Natural killer cell (primary cell): ENCODE measurements around the gene ZMIZ1. TPM values are rescaled to one million over a fixed set of nuclear protein-coding genes. Genes with fewer than 3 reads are reported as not detected.

Source experiments
- ATAC-seq, 3 donors: fragments of 150-1000 bp in 2 of 3; fragments of 200-7000 bp in 1 of 3; cut with Tn5 transposase; 1 replicate in 1 of 3; 2 replicates in 2 of 3; pipeline ENCODE4 v1.10.0; 2021; ENCODE audit warnings: mild to moderate bottlenecking in 2 of 3, moderate library complexity in 2 of 3
- DNase-seq, 2 donors: peaks; one replicate each; pipeline versions ENCODE4 v3.0.0 to v3.0.0-alpha.2; 2013 to 2021; ENCODE audit warnings: mixed read lengths in 1 of 2
- H3K27ac ChIP-seq: one replicate; pipeline ENCODE4 v1.5.1; 2013; ENCODE audit warnings: mild to moderate bottlenecking, low read length
- H3K27me3 ChIP-seq: one replicate; pipeline ENCODE4 v1.6.1; 2013; ENCODE audit warnings: low read length; ENCODE audit not compliant: control insufficient read depth, insufficient read depth
- H3K36me3 ChIP-seq: one replicate; pipeline ENCODE4 v1.6.1; 2013; ENCODE audit warnings: low read length; ENCODE audit not compliant: control insufficient read depth, insufficient read depth
- H3K4me1 ChIP-seq: one replicate; pipeline ENCODE4 v1.6.1; 2013; ENCODE audit warnings: low read length; ENCODE audit not compliant: control insufficient read depth, insufficient read depth
- H3K4me3 ChIP-seq: one replicate; pipeline ENCODE4 v1.5.1; 2013; ENCODE audit warnings: low read length
- H3K9me3 ChIP-seq: one replicate; pipeline ENCODE4 v1.6.1; 2013; ENCODE audit warnings: low read length; ENCODE audit not compliant: control insufficient read depth, insufficient read depth
- H3K27ac Mint-ChIP-seq, 2 donors: one replicate each; pipeline ENCODE4 v1.8.0; 2022; ENCODE audit warnings: mild to moderate bottlenecking in 2 of 2, mixed read lengths in 2 of 2, moderate library complexity in 1 of 2
- H3K27me3 Mint-ChIP-seq, 2 donors: one replicate each; pipeline ENCODE4 v1.8.0; 2022; ENCODE audit warnings: low read depth in 2 of 2, mixed read lengths in 2 of 2
- H3K36me3 Mint-ChIP-seq: one replicate; pipeline ENCODE4 v1.8.0; 2022; ENCODE audit warnings: mixed read lengths
- H3K4me1 Mint-ChIP-seq, 2 donors: one replicate each; pipeline ENCODE4 v1.8.0; 2022; ENCODE audit warnings: mixed read lengths in 2 of 2
- H3K4me3 Mint-ChIP-seq: one replicate; pipeline ENCODE4 v1.8.0; 2022; ENCODE audit warnings: mild to moderate bottlenecking, moderate library complexity, mixed read lengths
- H3K9me3 Mint-ChIP-seq, 2 donors: one replicate each; pipeline ENCODE4 v1.8.0; 2022; ENCODE audit warnings: mixed read lengths in 2 of 2
- CTCF ChIP-seq: fragments of 200-600 bp; IDR thresholded peaks from one replicate; pipeline ENCODE4 v1.8.0; 2022; ENCODE audit warnings: antibody characterized with exemption
- WGBS: methylation state at CpG from one replicate; pipeline ENCODE4 v1.1.7; 2013; ENCODE audit warnings: missing lambda C conversion rate; ENCODE audit not compliant: insufficient coverage; 5-methylcytosine and 5-hydroxymethylcytosine counted together
- intact Hi-C: fragments of 100-400 bp; cut with micrococcal nuclease; formaldehyde crosslinking; loops from one replicate; pipeline ENCODE4 v1.14.2; 2022
- total RNA-seq, 4 donors: library from RNA; stranded (reverse); fragments of 120-200 nt in 1 of 4; gene quantifications; one replicate each; pipeline versions ENCODE4 v1.2.3 to v1.2.4, GENCODE V29; 2013 to 2022

ZMIZ1 gene
- total RNA-seq, 3 donors from 2014 or later (not counting 1 experiment from before 2014, with no cell fraction given) = 36.5 to 51.5 (median 37.9) TPM

DNA sequence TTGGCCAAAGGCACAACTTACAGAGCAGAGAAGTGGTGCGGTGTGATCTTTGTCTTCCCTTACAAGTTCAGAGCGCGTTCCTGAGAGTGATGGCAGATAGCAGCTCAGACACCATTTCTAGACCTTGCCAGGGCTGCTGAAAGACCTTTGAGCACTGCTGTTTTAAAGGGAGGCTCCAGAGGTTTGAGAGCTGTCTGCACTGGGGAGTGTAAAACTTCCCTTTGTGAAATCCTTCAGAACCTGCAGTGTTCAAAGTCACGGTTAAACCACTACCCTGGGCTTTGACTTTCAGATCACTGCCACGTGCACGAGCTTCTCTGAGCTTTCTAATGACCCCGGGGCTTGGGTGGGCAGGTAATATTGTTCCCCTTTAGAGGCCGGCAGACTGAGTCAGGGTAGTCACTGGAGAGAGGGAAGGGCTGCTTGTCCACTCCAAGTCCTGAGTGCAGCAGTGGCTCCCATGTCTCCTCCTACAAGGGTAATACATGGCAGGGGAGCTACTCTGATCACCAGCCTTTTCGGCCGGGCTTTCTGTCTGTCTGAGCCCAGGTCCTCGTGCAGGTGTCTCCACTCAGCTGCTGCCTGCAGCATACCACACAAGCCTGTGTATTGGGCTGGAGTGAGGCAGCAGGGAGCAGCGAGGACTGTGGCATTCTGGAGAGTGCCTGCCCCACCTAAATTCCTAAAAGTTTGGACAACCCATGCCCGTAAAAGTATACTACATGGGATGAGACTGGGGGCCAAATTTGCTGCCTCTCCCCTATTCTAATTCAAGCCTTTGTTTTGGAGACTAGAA, 63.3 kb downstream of the ZMIZ1 start:
- DNase-seq (no peak), ATAC-seq (no peak)
- no peak for TF ChIP-seq CTCF
- H3K9me3 ChIP-seq = no peaks in the 10 kb centered on the region
- Mint-ChIP-seq H3K9me3 (no peaks in the 10 kb centered on the region), H3K36me3 (no peaks in the 10 kb centered on the region), H3K4me1 (peaks cover 16 to 49% of the 10 kb centered on the region in 2 donors), H3K27me3 (no peaks in the 10 kb centered on the region), H3K4me3 (no peak overlapping the region), H3K27ac (no peak overlapping the region)
- intact Hi-C loops = no loop called here
- H3K36me3 ChIP-seq = no peaks in the 10 kb centered on the region
- H3K4me1 ChIP-seq = peaks cover 37% of the 10 kb centered on the region
- 62% methylated on average over 13 of the region's 13 CpGs for WGBS
- no peak overlapping the region for H3K27ac ChIP-seq
- H3K27me3 ChIP-seq = no peaks in the 10 kb centered on the region
- no peak overlapping the region for H3K4me3 ChIP-seq

- Mint-ChIP-seq H3K27ac (no peak overlapping the region), H3K4me3 (no peak overlapping the region), H3K36me3 (no peaks in the 10 kb centered on the region), H3K9me3 (no peaks in the 10 kb centered on the region), H3K27me3 (no peaks in the 10 kb centered on the region), H3K4me1 (peaks cover 20 to 54% of the 10 kb centered on the region in 2 donors)
- Histone ChIP-seq H3K9me3 (no peaks in the 10 kb centered on the region), H3K27ac (no peak overlapping the region), H3K27me3 (no peaks in the 10 kb centered on the region), H3K4me1 (peaks cover 45% of the 10 kb centered on the region), H3K36me3 (no peaks in the 10 kb centered on the region), H3K4me3 (no peak overlapping the region)
- ATAC-seq (no peak), DNase-seq (no peak)
- no peak for TF ChIP-seq CTCF
- intact Hi-C loops = no loop called here
- WGBS = 36% methylated on average over 6 of the region's 7 CpGs
Observed at GRCh38 chr10:79132681-79133381, 64.1 kb downstream of the ZMIZ1 start.

DNA sequence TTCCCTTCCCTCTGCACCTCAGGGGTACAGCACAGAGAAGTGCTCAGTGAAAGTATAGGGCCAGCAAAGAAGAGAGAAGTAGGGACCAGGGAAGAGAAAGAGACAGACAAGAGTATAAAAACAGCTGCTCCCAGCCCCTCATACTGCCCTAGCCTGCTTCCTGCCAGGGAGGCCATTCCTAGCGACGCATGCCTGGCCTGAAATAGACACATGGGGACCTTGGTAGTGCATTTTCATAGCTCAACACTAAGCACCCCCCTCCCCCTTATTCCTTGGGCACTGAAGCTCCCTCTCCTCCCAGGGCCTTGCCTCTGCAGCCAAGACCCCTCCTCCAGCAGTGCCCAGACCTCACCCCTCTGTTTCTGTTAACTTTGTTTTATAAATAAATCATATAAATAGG, 64.7 kb downstream of the ZMIZ1 start:
- TF ChIP-seq CTCF = no peak
- Mint-ChIP-seq H3K36me3 (no peaks in the 10 kb centered on the region), H3K27ac (no peak overlapping the region), H3K27me3 (no peaks in the 10 kb centered on the region), H3K4me1 (peaks cover 26 to 55% of the 10 kb centered on the region in 2 donors), H3K4me3 (no peak overlapping the region), H3K9me3 (no peaks in the 10 kb centered on the region)
- ATAC-seq = no peak
- DNase-seq = no peak
- Histone ChIP-seq H3K9me3 (no peaks in the 10 kb centered on the region), H3K36me3 (no peaks in the 10 kb centered on the region), H3K4me1 (peaks cover 51% of the 10 kb centered on the region), H3K27ac (no peak overlapping the region), H3K27me3 (no peaks in the 10 kb centered on the region), H3K4me3 (no peak overlapping the region)
- 60% methylated on average over 2 of the region's 2 CpGs for WGBS
- intact Hi-C loops = no loop called here
